OCI-M1 (cell line): ENCODE measurements around the gene HOXA4.
A peak's percentile ranks its signal among the peaks of the same experiment; 100 is the strongest.

Experiments
- DNase-seq: peaks from one replicate; lab custom pipeline; 2025; lab: John Stamatoyannopoulos, UW

The HOXA4 gene

DNA sequence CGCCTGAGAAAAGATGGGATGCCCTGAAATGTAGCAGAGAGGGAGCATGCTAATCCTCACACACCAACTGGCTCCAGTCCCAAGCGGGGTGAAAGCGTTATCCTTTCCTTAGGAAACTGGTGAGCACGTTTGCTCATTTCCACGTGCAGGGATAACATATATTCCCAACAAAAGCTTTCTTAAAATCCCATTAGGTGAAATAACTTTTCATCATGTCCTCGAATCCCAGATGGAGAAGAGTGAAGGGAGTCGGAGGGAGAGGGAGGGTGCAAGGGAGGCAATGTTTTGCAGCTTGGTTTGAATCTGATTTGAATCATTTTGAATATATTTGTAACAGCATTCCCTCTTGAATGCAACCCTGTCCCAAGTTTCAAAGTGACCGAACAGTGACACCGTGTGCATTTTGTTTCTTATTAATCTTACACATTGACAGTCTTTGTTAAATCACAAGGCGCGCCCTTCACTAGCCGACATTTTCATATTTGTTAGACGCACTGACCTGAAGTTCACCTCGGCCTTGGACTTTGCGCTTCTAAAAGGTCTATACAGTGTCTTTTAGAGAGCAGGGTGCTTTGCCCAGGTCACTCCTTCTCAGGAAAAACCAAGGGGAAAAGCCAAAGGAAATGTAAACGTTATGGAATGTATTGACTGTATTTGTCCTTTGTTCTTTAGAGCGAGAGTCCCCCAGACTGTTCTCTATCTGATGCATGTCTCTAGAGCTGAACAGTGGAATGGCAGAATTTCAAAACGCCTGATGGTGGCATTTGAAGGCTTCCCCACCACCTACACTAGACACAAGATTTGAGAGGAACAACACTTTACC, 3.1 kb upstream of the HOXA4 start:
- no peak for DNase-seq

DNA sequence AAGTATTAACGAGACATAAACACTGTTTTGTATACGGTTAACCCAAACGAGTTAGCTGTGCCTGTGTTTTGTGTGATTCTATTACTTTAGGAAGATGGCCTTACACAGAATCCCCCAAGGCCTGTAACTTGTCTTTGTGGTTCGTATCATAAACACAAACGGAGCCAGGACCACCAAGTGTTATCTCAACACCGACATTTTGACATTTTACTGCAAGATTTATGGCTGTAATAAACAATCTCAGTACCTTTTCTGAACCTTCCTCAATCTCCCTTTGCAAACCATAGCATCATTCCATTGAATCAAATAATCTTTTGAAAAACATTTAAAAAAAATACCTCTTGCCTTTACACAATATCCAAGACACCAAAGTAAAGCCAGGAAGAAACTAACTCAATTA, 2.4 kb upstream of the HOXA4 start:
- DNase-seq, result no peak

DNA sequence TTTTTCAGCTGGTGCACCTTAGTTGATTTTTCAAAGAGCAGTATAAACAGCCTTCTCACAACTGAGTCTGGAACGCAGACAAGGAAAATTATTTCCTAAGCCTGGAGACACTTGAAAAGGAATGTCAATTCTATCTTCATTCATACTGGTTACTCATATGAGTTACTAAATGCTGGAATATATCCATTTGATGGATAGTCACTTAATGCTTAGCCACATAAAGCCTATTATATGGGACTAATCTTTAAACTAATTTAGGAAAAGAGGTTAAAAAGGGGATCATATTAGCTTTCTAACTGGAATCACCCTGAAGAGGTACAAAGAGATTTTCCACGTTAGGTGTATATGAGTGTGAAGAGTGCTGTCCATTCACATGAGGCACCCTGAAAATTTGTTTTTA, 1.7 kb upstream of the HOXA4 start:
- no peak for DNase-seq

DNA sequence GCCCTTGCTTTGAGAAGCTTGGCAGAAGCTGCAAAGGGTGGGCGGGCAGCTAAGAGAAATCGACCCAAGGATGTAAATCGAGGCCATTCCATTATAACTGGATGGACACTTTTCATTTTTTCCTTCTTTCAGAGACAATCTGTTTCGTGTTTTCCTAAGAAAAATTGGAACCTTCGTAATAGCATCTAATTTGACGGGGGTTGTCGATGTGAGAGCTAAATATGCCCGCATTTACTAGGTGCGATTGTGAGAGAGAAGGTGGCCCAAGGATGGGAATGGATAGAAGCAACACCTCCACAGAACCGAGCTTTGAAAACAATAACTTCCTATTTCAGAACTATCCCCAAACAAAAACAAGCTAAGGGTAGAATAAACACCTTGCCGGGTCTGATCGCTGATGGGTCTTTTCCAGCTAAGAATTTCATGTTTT, 848 bp upstream of the HOXA4 start:
- no peak for DNase-seq

DNA sequence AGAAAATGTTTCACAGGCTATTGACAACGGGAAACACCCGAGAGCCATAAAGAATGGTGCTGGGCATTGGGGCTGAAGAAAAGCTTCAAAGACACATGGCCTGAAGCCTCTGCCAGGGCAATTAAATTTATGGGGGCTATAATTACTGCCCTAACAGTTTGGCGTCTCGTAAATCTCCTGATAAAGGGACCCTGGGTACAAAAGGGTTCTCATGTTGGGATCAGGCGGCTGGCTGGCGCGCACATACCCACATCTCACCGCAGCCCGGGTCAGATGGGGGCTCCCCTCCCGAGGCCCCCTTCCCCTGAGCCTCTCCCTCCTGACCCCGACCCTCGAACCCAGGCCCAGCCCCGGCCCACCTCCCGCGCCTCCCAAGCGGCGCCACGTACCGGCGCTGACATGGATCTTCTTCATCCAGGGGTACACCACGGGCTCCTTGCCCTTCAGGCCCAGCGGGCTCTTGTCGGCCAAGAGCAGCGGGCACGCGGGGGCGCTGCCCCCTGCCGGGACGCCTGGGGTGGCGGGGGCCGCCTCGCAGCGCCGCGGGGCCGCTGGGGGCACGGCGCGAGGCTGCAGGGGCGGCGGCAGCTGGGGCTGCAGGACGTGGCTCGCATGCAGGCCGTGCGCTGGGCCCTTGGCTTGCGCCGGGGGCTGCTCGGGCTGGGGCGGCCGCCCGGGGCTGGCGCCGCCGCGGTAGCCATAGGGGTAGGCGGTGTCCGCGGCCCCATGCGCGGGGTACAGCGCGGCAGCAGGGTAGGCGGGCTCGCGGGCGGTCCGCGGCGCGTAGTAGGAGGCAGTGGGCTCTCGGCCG, 623 bp downstream of the HOXA4 start:
- DNase-seq, result peak; percentile 38

DNA sequence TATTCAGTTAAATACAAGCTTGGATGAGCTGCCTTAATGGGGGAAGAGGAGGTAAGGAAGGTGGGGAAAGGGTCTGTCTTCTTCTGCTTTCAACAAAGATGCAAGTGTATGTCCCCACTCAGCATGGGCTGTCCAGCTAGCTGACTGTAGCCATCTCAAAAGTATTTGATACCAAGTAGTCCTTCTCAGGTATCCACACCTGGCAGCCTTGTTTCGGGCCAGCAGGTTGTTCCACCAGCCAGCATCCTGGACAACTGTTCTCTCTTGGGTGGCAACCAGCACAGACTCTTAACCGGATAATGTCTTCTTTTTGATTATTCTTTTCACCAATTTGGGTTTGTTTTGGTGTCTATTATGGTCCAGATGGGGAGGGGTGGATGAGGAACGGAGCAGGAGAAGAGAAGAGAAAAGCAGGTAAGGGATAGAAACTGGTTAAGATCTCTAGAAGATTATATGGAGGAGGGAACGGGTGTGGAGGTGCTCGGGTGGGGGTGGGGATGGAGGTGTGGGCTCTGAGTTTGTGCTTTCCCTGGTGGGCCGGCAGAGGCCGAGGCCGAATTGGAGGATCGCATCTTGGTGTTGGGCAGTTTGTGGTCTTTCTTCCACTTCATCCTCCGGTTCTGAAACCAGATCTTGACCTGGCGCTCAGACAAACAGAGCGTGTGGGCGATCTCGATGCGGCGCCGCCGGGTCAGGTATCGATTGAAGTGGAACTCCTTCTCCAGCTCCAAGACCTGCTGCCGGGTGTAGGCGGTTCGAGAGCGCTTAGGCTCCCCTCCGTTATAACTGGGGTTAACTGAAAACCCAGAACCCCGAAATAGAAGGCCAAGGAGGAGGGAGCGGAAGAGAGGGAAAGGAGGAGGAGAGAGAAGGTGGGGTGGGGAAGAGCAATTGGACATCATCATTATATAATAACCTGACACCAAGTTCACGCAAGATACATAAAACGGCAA, 1.5 kb downstream of the HOXA4 start:
- no peak for DNase-seq

DNA sequence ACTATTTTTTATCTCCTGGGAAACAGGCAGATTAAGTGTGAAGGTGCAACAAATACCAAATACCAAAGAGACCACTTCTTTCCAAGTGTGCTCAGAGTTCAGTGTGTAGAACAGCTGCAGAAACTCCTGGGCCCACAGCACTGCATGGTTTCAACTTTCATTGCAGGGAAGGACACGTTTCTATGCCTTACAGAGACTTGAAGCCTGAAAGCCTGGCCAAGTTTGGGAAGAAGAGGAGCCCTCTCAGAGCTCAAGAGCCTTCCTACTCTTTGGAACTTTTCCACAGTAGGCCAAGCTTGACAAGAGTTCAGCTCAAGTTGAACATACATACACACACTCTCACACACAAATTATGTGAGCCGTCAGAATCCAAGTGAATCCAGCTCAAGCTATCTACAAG, 2.5 kb downstream of the HOXA4 start:
- no peak for DNase-seq

DNA sequence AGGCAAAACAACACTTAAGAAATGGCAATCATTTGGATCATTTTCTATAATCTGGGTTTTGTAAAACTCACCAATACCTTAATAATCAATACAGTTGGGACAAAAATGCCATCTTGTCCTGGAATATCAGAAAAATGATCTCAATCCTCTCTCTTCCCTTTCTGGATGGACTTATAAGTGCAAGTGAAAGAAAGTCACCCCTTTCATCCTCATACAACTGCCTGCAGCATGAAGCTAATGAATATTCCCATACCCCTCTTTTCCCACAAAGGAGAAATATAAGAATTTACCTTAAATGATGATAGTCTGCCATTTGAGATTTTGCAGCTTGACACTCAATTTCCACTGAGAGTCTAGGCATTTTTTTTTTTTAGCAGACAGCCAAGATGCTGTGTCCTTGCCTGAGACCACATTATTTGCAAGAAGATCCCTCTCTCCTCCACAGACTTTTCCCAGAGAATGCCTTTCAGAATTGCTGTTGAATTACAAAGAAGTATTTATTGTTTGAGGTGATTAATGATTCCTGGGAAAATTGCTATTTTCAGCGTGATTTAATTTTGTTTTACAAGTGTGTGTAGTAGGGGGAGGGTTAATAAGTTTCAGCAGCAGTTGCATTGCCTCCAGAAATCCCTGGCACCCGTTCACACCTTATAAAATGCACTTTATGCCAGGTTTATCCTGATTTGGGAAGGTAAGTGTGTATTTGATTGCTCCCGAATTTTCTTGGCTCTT, 3.8 kb downstream of the HOXA4 start:
- no peak for DNase-seq

DNA sequence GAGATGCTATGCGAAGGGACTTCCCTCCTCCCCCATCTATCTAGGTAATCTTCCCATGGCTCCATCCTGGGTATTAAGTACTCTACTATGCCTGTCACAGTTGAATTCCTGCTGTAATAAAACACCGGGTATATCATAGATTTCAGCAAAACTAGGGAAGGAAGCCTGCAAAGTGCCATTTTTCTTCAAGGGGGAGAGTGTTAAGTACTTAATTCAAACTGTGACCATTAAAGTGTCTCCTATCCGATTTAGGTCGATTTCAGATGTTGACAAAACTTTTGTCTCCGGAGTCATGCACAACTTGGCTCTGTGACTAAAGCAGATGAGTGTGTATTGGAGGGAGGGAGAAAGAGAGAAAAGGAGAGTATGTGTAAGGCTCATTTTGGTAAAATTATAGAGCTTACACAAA, 4.6 kb downstream of the HOXA4 start:
- DNase-seq, result no peak

DNA sequence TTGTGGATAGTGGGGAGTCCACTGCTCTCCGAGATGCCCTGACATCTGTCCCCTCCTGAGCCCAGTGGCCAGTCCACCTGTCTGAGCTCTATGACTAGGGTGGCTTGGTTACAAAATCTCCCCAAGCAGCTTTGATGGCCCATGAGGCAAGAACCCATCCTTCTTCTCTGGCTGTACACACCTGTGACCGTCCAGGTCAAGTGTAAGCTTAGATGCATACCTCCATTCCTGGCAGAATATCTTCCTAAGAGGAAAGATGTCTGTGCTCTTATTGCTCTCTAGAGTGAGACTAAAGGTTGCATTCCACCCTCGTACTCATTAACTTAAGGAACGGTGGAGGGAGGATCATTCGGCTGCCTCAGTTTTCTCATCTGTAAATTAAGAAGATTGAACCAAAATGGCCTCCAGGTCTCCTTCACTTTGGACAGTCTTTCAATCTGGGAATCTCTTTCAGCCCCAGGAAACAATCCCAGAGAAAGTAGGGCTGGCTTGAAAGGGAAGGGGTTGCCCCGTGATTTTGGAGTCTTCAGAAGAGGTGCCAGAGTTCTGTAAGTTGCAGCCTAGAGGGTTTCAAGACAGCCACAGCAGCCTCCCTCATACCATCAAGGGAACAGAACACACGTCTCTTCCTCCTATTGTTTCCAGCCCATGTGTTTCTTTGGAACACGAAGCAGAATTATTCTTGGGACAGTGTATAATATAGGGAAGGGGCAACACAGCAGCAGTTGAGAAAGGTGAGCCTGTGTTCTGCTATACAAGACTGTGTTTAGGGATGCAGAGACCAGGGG, 5.5 kb downstream of the HOXA4 start:
- DNase-seq, result no peak

DNA sequence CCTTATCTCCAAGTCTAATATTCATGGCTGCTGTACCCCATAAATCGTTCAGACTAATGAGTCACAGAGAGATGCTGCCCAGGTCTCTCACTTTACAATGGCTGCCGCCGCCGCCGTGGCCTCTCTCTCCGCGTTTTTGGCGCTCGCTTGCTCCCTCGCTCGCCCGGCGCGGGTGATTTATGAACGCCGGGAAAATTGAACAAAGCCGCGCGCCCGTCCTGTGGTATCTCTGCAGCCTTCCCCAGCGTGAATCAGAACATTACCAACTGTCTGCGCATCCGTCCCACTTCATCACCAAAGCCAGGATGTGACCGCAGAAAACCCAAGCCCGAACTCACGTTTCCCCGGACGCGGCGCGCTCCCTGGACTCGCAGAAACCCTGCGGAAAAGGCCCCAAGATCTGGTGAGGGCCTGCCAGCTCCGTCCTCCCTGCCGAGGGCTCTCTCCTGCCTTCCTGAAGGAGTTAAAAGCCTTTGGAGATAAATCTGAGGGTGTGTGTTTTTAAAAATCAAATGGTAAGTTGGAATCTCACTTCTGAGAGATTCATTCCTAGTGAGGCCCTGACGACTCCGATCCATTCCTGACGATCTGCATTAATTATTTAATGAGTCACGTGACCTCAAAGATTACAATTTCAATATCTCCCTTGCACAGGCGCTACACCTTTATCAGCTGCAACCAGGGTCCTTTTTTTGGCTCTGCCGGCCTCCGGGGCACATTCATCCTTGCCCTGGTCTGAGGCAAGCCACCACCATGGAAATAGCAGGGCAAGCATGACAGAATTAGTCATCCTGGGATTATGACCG, 6.3 kb downstream of the HOXA4 start:
- DNase-seq, result no peak

DNA sequence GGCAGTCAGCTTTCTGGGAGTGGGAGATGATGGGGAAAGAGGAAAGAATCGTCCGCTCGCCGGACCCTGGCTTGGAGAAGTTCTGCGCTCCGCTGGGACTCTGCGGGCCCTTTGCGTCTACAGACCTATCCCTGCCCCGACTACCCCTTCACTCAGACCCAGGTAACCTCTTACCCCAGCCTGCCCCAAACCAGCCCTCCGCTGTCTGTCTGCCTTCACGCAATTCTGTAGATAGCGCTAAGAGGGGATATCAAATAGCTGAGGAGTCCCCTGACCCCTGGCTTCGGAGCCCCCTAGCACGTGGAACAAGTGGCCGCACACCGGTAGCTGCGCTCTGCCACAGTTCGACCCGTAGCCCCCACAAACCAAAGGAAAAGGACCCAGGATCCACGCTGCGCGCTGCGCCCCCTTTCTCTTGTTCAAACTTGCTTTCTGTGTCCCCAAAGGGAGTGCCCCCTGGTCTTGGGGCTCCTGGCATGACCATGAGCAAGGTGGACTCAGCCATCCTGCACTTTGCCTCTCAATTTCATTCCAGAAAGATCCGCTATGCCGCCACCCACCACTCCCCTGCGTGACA, 7.0 kb downstream of the HOXA4 start:
- no peak for DNase-seq

DNA sequence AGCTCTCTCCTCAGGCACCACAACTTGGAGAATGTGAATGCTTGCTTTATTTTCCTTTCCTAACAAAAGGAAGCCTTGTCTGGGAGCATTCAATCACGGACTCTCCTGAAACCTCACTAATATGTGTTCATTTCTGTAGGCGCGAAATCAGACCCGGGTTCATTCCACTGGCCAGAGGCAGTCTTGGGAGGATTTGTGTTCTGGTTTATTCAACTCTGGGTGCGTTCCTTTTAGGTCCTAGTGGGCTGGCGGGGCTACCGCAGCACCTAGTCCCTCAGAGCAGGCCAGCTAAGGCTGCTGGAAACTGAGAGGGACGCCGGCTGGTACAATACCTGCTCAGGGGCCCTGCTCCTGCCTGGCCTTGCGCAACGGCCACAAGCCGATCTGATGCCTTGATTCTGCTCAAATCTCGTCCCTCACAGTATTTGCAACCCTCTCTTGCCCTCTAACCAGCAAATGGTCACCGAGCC, 7.5 kb downstream of the HOXA4 start:
- DNase-seq, result no peak

DNA sequence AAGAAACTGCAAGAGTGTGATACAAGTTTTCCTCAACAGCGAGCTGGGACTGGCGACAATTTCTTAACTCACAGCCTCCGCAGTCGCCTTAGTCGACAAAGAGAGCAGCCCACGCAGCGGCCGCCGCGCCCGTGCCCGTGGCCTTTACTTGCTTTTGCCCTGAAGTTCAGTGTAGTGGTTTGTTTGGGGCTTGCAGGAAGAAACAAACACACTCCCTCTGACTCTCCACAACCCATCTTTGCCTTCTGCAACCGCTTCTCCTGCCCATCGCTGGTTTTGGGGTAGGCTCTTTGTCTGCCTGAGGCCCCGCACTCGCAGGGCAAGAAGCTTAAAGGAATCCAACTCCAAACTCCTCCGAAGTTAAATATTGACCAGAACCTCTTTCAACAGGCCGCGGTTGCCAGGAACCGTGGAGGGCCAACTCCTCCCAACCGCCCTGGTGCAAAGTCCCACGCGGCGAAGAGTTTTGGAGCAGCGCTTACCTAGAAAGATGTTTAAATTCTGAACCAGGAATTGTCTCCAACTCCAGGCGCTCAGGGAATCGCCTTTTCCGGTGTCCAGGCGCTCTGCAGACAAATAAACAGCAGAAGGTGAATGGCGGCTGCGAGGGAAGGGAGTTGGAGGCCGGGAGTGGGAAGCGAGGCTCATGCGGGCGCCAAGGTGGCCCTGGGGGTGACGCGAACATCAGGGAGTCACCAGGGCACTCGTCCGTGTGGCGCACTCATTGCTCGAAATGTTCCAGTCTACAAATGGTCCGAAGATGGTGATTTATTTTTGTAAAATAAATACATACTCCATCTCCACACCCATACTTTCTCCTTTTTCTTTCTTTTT, 8.3 kb downstream of the HOXA4 start:
- no peak for DNase-seq

DNA sequence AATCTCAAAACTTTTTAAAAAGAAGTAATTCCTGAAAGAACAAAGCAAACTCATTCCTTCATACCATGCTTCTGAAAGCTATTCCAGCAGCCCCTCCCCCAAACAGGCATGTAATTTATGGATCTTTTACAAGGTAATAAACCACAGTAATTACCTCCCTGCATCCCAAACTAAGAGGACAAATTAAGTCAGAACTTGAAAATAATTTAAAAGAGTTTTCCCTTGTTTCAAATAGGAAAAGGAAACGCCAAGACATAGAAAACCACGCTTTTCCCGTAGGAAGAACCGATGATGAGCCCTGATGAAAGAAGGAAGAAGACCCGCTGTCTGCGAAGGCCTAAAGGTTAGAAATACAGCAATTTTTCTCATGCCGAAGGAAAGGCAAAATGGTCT, 8.9 kb downstream of the HOXA4 start:
- no peak for DNase-seq

DNA sequence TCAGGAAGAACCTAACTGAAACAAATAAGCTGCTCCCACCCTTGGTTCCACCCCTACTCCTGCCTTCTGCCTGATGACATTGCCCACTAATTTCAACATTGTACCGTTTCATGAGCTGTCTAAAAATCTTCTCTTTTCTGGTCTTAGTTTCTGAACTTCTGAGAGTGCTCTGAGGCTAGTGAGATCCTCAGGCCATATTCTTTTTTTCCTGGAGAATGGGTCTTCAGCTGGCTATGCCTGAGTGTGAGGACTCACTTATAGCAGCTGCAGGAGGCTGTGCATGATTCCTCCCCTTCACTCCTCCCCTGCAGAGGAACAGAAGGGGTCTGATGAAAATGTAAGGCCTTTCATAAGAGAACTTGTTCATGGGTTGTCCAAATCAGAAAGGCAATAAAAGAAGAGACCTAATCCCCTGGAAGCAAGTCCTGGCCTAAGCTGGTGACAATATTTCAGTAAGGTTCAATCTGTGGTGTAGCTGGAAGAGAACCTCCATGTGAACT, 11.1 kb downstream of the HOXA4 start:
- DNase-seq, result no peak

DNA sequence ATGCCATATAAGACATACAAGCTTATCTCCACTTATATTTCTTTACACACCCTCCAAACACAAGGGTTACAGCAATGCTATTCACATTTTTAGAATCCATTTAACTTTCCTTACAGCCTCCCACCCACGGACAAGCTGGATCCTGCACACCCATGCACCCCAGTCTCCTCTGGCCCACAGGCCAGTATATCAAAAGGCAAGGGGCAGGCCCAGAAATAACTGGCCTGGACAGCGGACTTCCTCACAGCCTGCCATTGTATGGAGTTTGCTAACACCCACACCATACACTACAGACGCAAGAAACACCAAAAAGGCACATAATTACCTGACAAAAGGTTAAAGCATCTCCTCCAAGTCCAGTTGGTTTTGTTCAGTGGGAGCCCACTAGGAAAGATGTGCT, 12.0 kb downstream of the HOXA4 start:
- DNase-seq, result no peak

DNA sequence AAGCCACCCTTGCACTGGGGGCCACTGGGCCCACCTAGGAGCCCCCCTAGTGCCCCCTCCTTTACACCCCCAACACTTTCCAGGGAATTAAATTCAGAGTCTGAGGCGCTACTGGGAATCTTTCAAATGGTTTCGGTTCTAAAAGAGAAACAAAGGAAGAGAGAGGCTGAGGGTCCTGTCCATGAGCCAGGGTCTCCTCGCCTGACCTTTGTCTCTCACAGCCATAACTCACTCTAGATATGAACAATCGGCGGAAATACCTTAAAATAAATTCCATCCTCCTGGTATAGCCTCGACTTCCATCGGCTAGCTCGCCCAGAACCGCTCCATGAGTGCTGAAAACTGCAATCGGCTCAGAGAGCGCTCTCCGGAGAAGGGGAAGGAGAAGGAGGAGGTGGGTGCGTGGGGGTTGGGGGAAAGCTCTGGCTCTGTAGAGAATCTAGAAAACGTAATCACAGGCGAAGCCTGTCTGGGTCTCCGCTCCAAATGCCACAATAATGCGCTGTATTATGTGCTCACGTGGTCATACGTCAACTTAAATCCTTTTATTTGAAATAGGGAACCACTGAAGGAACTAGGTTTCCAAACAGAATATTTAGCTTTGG, 12.6 kb downstream of the HOXA4 start:
- DNase-seq, result no peak
